ENCODE data around the gene GOLGA8F. TPM values are rescaled to one million over a fixed set of nuclear protein-coding genes. Genes with fewer than 3 reads are reported as not detected.

Gene GOLGA8F
- total RNA-seq (2022; extraction: Qiagen RNA extraction; ENCODE audit: low read depth), result not detected in 5 replicates

GRCh38 chr15:28378364-28378763, at the start of gene GOLGA8F:
GOLGA8F (plus strand) TSS chr15:28378664; CDS start chr15:28378762, 98 bp downstream.

GRCh38 chr15:28357984-28358383, 20.5 kb upstream of the GOLGA8F start, which contains the start of gene GOLGA6L24:
GOLGA6L24 (minus strand) TSS chr15:28358084; CDS start chr15:28358023, 61 bp downstream.

Other genes with a start within 250 kb of the GOLGA8F start
- 41.3 to 51.8 TPM (median 49.8 TPM) in 5 replicates for gene HERC2, start 56.5 kb upstream of the GOLGA8F start, total RNA-seq (2022; extraction: Qiagen RNA extraction; ENCODE audit: low read depth)
- gene GOLGA6L24, start 20.6 kb upstream of the GOLGA8F start, total RNA-seq (2022; extraction: Qiagen RNA extraction; ENCODE audit: low read depth), result not detected in 5 replicates
- 0.02 TPM in 1 of 5 replicates, not detected in the others for gene GOLGA8G, start 154.3 kb downstream of the GOLGA8F start, total RNA-seq (2022; extraction: Qiagen RNA extraction; ENCODE audit: low read depth)
- not detected in 5 replicates for gene GOLGA6L25, start 174.9 kb downstream of the GOLGA8F start, total RNA-seq (2022; extraction: Qiagen RNA extraction; ENCODE audit: low read depth)

Data from A549 treated with CpdA at 1 μM for 4 hours (cell line).